ENCODE measurements around the gene COPS9.

GRCh38 chr2:240095556-240096523 lies 40.3 kb downstream of the COPS9 start:
- TF ChIP-seq CTCF (conservative IDR thresholded peaks at IDR 0.05) = no peak
- TF ChIP-seq ZFX (IDR thresholded peaks at IDR 0.05) = no peak

Data from C4-2B (cell line).